ENCODE results near the gene JAM3.

The JAM3 gene

GRCh38 chr11:134068829-134069425 lies at the start of gene JAM3:
JAM3 (plus strand) TSS chr11:134069072; CDS start chr11:134069084, 12 bp downstream.
- ATAC-seq (peak; percentile 95), DNase-seq (peak; percentile 98)

- no peak for DNase-seq
- ATAC-seq: no peak
Observed at GRCh38 chr11:134019500-134019899, 49.4 kb upstream of the JAM3 start.

GRCh38 chr11:134020598-134020997 lies 48.3 kb upstream of the JAM3 start:
- DNase-seq (no peak), ATAC-seq (no peak)

DNA sequence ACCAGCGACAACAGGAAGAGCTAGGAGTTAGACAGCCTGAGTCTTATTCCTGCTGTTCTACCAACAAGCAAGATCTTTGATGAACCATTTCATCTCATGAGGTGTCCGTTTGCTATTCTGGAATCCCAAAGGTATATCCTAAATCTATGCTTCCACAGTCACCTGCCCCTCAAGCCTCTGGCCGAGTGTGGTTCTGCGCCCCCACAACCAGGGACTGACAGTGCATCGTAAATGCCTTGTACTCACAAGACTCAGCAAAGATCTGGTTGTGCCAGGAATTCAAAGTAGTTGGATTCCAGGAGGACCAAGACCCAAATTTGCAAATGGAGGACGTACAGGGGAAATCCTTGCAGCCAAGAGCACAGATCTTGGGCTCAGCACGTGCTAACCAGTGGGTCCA lies 47.5 kb upstream of the JAM3 start:
- ATAC-seq (no peak), DNase-seq (no peak)

DNA sequence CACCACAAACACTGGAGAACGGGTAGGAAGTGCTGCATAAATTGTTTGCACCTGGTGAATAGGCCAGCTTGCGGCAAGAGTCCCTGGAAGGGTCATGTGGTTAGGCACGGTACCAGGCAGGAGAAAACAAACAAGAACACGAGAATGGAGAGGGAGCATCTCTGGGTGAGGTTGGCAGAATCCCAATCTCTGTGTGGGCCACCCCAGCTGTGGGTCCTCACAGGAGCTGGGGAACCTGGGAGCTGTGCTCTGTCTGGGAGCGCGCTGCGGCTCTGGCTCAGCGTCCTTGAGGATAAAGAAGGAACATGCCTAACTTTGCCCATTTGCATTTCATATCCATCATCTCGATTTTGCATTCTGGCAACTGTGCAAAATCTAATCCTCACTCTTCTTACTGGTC lies 46.1 kb upstream of the JAM3 start:
- DNase-seq: no peak

GRCh38 chr11:134024420-134025081 lies 44.3 kb upstream of the JAM3 start:
- ATAC-seq: peak; percentile 70
- DNase-seq: peak; percentile 44

More for the DNA sequence above, 46.1 kb upstream of the JAM3 start:
- ATAC-seq: no peak

GRCh38 chr11:134025082-134025429 lies 43.8 kb upstream of the JAM3 start:
- no peak for ATAC-seq
- no peak for DNase-seq

DNA sequence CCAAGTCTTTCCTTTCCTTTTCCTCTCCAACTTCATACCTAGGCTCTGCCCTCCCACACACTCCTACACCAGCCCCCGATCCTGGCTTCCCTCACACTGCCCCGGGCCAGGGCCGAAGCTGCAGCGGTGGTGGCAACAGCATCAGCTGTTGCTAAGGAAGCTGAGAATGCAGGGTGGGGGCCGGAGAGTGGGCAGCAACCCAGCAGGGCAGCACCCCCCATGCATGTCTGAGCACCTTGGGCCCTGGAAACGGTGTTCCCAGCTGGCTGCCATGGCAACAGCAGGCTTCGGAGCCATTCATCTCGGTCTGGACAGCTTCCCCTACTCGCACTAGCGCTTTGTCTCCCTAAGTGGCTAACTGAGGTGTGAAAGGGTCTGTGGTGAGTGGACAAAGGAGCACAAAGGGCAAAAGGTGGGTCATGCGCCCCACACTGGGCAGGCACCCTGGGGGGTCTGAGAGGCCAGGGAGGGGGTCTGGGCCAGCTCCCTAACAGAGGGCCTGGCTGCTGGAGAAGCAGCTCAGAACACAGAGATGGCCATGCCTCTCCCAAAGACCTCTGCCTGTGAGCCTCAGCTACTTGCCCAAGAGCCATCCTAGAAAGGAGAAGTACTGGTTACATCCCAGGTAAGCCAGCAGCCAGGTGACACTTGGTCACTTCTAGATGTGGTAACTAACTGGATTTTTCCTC lies 42.1 kb upstream of the JAM3 start:
- ATAC-seq (no peak), DNase-seq (no peak)

DNA sequence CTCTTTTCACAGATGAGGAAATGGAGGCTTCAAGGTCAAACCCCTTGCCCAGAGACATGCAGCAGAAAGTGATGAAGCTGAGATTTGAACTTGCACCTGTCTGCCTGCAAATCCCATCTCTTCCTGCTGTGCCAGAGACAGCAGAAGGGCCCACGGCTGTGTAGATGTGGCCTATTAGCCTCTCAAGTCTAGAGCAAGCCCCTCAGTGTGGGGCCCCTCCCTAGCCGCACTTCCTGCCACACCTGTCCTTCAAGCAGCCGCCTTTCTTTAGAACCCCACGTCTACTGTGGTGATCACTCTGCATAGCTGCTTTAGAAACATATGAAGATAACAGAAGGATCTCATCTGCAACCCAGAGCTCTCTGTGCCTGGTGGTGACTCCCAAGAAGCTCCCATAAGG lies 41.2 kb upstream of the JAM3 start:
- no peak for DNase-seq
- no peak for ATAC-seq

GRCh38 chr11:134028368-134028920 lies 40.4 kb upstream of the JAM3 start:
- ATAC-seq: no peak
- DNase-seq: no peak

DNA sequence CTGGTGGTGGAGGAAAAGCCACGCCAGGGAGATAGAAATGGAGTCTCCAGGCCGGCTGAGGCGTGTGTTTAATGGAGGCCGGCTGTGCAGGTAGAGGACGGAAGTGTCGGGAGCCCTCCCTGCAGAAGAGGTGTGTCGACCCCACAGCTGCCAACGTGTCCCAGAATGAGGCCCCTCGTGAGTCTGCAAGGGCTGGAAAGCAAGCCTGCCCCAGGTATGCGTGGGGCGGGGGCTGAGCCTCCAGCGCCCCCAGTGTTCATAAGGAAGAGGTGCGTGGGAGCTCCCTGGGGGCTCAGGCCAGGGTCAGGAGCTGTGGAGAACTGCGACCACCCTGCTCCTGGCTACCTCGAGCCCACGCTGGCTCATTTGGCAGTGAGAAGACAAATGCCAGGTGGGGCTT lies 38.0 kb upstream of the JAM3 start:
- ATAC-seq: no peak
- no peak for DNase-seq

DNA sequence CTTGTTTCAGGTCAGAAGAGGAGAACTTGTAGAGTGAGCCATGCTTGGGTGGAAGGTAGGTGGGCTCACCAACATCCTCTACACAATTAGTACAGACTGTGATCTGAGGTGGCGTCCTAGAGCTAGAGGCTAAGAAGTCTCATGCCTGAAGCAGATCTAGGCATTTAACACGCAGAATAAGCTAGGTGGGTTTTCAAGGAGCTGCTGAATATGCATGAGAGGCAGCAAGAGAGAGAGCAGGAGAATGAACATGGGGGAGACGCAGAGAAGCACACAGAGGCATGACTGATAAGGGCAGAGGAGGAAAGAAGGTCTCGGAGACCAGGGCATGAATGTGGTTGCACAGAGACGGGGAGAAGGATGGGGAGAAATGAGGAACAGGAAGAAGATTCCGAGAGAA lies 36.8 kb upstream of the JAM3 start:
- ATAC-seq (no peak), DNase-seq (no peak)

- no peak for ATAC-seq
- peak; percentile 23 for DNase-seq
Observed at GRCh38 chr11:134032501-134033091, 36.3 kb upstream of the JAM3 start.

DNA sequence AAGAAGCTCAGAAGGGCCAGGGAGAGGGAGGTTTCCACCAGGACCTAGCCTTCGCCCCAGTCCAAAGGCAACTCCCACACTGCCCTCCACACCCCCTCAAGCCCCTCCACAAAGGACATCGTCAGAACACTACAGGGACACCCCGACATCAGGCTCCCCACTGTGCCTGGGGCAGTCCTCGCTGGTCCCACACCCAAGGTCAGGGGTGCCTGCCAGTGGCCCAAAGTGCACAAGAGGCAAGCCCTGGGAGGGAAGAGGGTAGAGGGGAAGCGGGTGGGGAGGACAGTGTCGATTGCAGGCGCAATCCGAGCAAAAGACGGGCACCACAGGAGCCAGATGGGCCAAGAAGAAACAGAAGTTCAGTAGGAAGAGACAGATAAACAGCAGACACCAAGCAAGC lies 35.6 kb upstream of the JAM3 start:
- DNase-seq (no peak), ATAC-seq (no peak)

- DNase-seq (peak; percentile 76), ATAC-seq (peak; percentile 90)
Observed at GRCh38 chr11:134033696-134034491, 35.0 kb upstream of the JAM3 start.

- ATAC-seq: no peak
Observed at GRCh38 chr11:134034496-134035381, 34.1 kb upstream of the JAM3 start.

GRCh38 chr11:134036492-134037045 lies 32.3 kb upstream of the JAM3 start:
- DNase-seq (peak; percentile 32), ATAC-seq (no peak)

More at GRCh38 chr11:134034496-134035381, 34.1 kb upstream of the JAM3 start:
- DNase-seq: no peak

GRCh38 chr11:134037046-134037908 lies 31.6 kb upstream of the JAM3 start:
- peak; percentile 61 for DNase-seq
- ATAC-seq: peak; percentile 42

DNA sequence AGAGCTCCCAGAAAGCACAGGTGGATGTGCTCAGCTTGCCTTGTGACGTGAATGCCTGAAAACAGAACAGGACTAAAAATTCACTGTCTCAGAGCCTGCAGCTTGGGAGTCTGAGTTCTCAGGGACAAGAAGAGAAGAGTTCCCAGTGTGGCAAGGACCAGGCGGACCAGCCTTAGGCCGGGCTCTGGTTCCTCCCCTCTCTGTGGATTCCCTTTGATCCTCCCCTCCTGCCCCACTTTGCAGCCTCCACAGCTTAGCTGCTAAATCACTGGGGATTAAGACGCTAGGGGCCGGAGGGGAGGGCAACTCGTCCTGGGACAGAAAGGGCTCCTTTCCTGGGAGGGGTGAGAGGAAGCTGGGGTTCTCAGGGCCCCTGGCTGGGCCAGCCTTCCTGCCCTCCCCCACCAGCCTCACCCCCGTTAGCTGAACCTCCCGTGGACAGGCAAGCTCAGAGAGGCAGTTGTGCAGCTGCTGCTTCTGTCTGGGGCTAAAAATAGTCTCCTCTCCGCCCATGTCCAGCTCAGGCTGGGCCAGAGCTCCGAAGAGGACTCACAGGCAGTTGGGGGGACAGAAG lies 29.9 kb upstream of the JAM3 start:
- ATAC-seq (no peak), DNase-seq (no peak)
